Kasumi-1 (cell line): ENCODE measurements around the gene MAGEB17.

Source experiments
- DNase-seq, 2 experiments: peaks; one replicate each; lab custom pipeline; 2025; lab: John Stamatoyannopoulos, UW

MAGEB17 gene

DNA sequence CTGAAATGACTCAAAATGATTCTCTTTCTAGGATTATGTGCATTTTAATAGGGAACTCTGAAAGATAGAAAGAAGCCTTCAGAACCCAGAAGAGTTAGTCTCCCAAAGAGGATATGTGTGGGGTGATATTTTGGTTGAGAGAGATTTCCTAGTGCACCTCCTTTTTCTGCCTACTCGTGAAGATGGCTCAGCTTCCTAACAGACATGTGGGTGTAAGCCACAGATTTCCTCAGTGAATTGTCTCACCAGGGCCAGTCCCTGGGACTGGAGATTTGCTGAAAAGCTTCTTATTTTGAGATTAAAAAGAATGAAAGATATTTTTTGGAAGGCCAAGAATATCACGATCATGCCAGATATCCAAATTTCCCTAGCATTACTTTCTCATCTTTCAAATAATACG, 42.8 kb downstream of the MAGEB17 start:
- DNase-seq = no peak

DNA sequence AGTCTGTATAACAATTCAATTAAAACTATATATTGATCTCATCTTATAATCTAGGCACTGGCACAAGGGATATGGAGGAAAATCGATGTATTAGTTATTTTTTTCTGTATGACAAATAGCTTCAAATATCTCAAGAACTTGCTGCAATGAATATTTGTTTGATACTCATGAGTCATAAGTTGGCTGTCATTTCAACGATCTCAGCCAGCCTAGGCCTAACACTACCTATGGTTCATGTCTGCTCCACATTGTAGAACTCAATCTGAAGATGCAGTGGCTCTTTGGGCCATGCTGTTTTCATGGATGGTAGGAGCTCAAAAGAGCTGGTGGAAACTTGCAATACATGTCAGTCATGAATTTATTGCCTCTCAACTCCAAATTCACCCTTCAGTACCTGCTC, 44.7 kb downstream of the MAGEB17 start:
- DNase-seq = no peak

DNA sequence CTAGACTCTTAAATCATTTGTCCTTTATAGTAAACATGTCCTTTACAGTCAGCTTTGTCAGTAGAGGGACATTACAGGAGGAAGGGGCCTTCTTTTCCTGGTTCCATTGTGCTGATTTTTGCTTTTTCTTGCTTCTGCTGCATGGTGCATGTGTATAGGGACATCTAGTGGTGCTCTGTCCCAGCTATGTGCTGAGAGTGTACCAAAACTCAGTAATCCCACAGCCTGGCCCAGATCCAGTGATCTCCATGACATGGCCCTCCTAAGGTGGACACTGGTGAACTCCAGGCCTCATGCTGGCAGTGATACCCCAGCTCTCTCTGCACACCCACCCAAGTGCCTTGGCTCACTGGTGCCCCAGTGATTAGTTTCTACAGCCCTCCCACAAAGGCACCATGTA, 45.2 kb downstream of the MAGEB17 start:
- DNase-seq = no peak

DNA sequence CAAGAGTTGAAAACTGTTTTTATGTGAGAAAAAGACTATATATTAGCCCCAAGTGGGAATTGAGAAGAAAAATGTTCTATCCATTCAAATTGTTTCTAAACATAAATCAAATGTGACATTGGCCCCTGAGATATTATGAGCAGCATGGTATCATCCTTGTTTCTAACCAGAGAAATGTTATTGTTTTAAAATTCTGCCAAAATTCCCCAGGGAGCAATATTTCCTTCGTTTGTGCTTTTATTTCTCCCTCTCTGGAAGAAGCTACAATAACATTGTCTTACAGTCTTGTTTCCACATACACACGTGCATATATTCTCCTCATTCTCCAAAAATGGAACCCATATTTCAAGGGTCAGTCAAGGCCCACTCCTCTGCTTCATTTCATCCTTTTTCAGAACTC, 46.7 kb downstream of the MAGEB17 start:
- no peak for DNase-seq

DNA sequence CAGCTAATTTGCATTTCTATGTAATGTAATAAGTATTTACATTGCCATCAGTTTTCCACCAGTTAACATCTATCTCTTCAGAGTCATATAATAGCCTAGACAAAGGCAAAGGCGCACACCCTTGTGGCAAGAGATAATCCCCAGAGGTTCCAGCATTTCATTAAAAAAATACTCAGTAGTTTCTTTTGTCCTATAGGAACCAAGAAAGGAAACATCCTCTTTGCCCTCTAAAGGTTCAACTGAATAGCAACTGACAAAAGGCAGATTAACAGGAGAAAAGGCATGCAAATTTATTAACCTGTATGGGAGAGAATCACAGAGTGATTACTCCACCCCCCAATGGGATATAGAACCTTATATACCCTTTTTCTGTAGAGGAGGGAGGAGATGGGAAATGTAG, 48.4 kb downstream of the MAGEB17 start:
- no peak for DNase-seq
